ENCODE measurements around the gene TANC2. TPM values are rescaled to one million over a fixed set of nuclear protein-coding genes. Genes with fewer than 3 reads are reported as not detected.
"Not testable (repeated sequence)": the region's sequence is repeated elsewhere in the genome, so short reads cannot be mapped to it uniquely, and the experiment has no call there.

The TANC2 gene
- polyA plus RNA-seq, 4 donors, result 24.2 to 39.9 (median 27.8) TPM

GRCh38 chr17:62963296-62963695 is 2.7 kb upstream of the TANC2 start:
- DNase-seq (ENCODE audit: low read depth in 4 of 4, low spot score in 2 of 4), result no peak

DNA sequence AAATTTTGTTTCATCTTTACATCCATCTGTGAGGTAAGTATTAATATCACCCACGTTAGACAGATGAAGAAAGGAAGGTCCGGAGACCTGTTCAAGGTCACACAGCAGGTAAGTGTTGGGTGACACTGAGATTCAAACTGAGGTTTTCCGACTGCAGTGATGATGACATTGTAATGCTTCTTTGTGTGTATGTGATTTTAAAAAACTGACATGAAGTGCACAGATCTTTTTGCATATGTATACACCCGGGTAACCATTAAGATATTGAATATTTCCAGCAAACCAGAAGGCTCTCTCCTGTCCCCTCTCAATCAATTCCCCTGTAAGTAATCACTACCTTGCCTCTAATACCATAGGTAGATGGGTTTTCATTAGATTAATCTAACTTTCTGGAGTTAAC is 1.5 kb upstream of the TANC2 start:
- DNase-seq (ENCODE audit: low read depth in 4 of 4, low spot score in 2 of 4), result no peak

DNA sequence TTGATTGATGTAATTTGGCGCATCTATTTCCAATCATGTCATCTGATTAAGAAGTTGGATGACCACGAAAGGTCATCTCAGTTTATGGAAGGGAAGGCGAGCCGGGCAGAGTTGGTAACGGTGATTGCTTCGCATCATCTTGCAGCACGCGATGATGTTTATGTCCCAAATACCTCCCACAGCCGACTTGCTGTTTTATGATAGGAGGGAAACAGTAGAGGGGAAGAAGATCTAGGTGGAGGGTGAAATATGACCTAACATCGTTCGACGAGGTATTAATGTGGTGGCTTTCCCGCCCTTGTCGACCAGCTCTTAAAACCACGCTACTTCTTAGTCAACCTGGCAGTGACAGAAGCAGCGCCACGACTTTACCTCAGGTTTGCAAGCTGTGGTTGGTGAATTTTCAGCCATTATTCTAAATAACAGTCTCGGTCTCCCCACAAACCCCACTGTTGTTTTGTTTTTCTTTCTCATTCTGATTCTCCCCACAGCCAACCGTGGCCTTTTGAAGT is 805 bp upstream of the TANC2 start:
- no peak for DNase-seq (ENCODE audit: low read depth in 4 of 4, low spot score in 2 of 4)

GRCh38 chr17:62966426-62967204 is 580 bp downstream of the TANC2 start:
- DNase-seq (ENCODE audit: low read depth in 4 of 4, low spot score in 2 of 4), result peak in 1 of 4 donors; percentile 33

DNA sequence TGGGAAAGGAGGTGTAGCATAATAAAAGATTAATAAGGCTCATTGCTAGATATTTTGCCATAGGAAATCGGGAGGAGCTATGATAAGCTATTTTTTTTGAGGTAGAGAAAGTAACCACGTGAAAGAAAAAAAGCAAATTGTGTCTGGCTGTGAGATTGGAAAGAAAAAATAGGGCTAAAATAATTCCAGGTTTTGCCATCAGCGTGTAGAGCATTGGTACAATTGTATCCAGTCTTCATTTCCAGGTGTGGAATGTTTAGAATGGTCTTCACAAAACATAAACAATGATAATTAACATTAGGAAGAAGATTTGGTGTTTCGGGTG is 1.1 kb downstream of the TANC2 start:
- DNase-seq (ENCODE audit: low read depth in 4 of 4, low spot score in 2 of 4), result no peak

DNA sequence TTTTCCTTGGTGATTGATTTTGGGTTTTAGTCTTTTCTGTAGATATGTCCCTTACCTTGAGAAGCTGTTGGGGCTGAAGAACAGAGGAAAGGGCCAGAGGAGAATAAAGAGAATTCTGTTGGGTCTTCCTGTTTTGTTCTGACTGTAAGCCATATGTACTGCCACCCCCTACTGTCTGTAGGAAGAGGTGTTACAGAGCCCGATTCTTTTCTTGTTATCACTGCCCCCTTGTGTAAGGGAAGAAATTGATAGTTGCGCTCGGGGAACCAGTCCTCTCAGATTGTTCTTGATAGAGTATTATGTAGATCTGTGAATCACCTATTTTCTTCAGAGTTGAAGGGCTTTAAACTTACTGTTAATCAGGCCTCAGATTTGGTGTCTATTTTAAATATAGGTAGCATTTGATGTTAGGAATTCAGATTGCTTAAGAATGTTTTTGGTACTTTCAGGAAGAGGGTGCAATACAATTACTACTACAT is 2.4 kb downstream of the TANC2 start:
- DNase-seq (ENCODE audit: low read depth in 4 of 4, low spot score in 2 of 4), result peak in 2 of 4 donors; percentile 61 to 66

GRCh38 chr17:62970610-62971009 is 4.6 kb downstream of the TANC2 start:
- DNase-seq (ENCODE audit: low read depth in 4 of 4, low spot score in 2 of 4), result no peak

DNA sequence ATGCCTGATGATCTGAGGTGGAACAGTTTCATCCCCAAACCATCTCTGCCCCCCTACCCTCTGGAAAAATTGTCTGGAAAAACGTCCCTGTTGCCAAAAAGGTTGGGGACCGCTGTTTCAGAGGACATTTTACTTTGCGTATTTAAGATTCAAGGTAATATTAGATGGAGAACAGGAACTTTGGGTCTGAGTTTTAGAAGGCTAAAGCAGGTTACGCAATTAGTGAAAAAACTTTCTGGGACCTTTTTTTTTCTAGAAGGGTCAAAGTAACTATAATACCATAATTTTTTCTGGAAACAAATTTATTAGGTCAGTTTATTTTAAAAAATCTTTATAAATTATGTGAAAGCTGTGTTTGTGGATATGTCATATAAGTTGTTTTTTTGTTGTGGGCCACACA is 5.8 kb downstream of the TANC2 start:
- no peak for DNase-seq (ENCODE audit: low read depth in 4 of 4, low spot score in 2 of 4)

DNA sequence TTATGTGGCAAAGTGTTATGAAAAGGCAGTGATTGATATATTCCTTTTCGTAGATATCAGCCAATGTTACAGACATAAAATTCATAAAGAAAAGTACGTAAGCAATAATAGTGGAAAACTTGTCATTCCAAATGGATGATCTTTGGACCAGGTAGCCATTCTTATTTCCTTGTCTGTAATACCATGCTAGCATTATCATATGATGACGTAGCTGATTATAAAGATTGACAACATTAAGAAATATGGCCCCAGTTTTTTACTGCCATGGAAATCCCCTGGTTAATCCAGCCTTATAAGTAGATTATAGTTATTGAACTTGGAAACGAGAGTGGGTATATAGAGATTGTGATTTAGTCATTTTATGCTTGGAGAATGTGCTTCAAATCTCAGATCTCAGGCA is 8.8 kb downstream of the TANC2 start:
- DNase-seq (ENCODE audit: low read depth in 4 of 4, low spot score in 2 of 4), result no peak

DNA sequence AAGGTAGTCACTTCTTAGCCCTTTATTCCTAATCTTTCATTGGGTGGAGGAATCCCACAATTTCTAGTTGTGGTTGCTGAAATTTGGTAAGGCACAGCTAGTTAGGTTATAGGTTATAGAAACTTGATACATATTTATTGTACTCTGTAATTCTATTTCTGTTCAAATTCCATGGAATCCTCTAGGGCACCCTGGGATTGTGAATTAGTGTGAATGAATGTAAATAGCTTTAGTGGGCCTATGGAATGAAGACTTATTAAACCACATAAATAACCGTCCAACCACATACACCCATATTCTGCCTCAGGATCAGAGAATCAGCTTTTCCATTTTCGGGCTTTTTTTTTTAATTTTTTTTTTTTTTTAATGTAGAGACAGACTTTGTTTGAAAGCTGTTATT is 9.2 kb downstream of the TANC2 start:
- no peak for DNase-seq (ENCODE audit: low read depth in 4 of 4, low spot score in 2 of 4)

- not testable (repeated sequence) for DNase-seq (ENCODE audit: low read depth in 4 of 4, low spot score in 2 of 4)
Measured at GRCh38 chr17:62976643-62977231, 10.7 kb downstream of the TANC2 start.

- DNase-seq (ENCODE audit: low read depth in 4 of 4, low spot score in 2 of 4), result no peak
Measured at GRCh38 chr17:62980842-62981241, 14.8 kb downstream of the TANC2 start.

DNA sequence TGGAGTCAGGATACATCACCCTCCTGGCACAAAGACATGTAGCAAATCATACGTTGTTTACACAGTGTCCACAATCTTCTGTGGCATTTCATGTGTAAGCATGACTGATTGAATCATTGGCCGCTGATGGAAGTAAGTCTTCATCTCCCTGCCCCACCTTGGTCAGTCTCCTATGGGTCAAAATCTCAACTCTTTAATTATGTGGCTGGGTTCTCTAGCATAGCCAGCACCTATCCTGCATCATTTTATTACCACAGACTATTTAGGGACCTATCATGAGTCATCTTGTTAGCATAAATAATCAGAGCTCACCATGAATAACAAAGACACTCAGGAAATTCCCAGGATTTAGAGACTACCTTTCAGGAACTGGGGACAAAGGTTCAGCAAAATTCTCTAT is 15.9 kb downstream of the TANC2 start:
- DNase-seq (ENCODE audit: low read depth in 4 of 4, low spot score in 2 of 4), result no peak

DNA sequence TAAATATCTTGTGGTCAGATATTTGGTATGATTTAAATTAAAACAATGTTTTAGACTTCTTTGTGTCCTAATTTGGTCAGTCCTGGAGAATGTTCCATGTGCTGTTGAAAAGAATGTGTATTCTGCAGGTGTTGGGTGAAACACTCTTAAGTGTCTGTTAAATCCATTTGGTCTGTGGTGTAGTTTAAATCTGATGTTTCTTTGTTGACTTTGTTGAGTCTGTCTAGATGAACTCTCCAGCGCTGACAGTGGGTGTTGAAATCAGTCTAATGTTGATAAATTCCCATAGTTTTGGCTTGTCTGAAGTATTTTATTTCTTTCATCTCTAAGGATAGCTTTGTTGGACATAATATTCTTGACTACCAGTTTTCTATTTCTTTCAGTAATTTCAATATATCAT is 18.8 kb downstream of the TANC2 start:
- DNase-seq (ENCODE audit: low read depth in 4 of 4, low spot score in 2 of 4), result no peak

DNA sequence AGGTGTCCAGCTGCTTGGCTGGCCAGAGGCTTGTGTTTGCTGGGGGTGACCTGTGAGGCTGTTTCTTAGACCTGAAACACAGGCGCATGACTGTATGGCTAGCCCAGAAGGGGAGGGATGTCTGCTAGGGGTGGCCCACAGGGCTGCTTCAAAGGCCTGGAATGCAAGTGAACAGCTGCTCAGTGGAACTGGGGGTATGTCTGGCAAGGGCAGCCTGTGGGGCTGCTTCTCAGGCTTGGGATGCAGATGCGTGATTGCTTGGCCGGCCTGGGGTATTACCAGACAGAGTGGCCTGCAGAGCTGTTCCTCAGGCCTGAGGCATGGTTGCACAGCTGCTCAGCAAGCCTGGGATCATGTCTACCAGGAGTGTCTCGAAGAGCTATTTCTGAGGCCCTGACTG is 20.5 kb downstream of the TANC2 start:
- DNase-seq (ENCODE audit: low read depth in 4 of 4, low spot score in 2 of 4), result no peak

- DNase-seq (ENCODE audit: low read depth in 4 of 4, low spot score in 2 of 4), result no peak
Measured at GRCh38 chr17:62987136-62987535, 21.1 kb downstream of the TANC2 start.

GRCh38 chr17:62989501-62989900 is 23.5 kb downstream of the TANC2 start:
- DNase-seq (ENCODE audit: low read depth in 4 of 4, low spot score in 2 of 4), result no peak

DNA sequence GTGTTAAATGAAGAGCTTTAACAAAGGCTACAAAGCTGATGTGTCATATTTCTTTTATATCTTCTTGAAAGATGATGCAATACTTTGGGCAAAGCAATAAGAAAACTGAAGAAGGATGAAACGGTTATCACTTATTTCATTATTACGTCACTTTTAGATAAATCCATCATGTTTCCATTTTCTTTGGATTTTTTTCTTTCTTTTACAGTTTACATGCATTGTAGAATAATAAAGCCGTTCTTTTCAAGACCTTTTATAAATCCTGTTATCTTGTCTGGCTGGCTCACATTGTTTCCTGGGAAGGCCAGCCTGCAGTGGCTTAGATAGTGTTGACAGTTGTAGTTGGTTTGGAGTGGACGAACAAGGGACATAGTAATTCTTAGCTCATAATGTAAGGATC is 28.9 kb downstream of the TANC2 start:
- DNase-seq (ENCODE audit: low read depth in 4 of 4, low spot score in 2 of 4), result no peak

DNA sequence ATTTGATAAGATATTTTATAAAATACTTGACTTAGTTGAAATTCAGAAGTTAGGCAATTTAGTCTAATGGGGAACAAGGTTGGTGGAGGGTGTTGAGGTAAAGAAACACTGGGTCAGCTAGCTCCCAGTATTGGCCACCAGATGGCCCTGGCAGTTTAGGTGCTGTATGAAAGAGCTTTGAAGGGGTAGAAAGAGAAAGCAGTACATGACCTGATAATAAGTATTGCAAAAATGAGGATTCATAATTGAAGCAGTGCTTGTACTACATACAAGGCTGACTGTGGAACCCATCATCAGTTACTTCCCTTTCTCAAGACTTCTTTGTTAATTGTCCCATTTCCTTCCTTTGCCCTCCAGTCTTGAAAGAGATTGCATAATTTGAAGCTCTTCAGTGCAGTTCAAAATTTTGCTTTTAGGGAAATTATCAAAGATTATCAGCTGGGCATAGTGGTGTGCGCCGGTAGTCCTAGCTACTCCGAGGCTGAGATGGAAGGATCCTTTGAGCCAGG is 29.4 kb downstream of the TANC2 start:
- no peak for DNase-seq (ENCODE audit: low read depth in 4 of 4, low spot score in 2 of 4)

DNA sequence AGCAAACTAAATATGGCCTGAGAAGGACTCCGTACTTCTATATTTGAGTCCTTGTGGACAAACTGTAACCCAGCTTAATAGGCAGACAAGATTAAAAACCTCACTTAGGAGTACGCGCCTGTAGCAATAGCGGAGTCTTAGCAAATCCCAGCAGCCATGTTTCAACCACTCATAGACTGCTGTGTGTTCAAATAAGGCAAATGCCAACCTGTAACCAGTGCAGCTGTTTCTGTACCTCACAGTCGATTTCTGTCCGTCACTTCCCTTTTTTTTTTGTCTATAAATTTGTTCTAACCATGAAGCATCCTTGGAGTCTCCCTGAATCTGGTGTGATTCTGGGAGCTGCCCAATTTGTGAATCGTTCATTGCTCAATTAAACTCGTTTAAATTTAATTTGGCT is 30.2 kb downstream of the TANC2 start:
- DNase-seq (ENCODE audit: low read depth in 4 of 4, low spot score in 2 of 4), result no peak

DNA sequence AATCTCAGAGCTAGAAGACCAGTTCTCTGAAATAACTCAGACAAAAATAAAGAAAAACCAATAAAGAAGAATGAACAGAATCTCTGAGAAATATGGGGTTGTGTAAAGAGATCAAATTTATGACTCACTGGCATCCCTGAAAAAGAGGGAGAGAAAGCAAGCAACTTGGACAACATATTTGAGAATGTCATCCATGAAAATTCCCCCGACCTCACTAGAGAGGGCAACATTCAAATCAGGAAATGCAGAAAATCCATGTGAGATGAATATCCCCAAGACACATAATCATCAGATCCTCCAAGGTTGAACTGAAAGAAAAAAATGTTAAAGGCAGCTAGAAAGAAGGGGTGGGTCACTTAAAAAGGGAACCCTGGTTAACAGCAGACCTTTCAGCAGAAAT is 32.1 kb downstream of the TANC2 start:
- no peak for DNase-seq (ENCODE audit: low read depth in 4 of 4, low spot score in 2 of 4)

All from left renal cortex interstitium (tissue), 4 donors.